ENCODE data around the gene PTGES3.
"Not testable (repeated sequence)": the region's sequence is repeated elsewhere in the genome, so short reads cannot be mapped to it uniquely, and the experiment has no call there.

Gene PTGES3

GRCh38 chr12:56653781-56654180 is 34.3 kb downstream of the PTGES3 start:
- not testable (repeated sequence) for DNase-seq (ENCODE audit: low spot score)

DNA sequence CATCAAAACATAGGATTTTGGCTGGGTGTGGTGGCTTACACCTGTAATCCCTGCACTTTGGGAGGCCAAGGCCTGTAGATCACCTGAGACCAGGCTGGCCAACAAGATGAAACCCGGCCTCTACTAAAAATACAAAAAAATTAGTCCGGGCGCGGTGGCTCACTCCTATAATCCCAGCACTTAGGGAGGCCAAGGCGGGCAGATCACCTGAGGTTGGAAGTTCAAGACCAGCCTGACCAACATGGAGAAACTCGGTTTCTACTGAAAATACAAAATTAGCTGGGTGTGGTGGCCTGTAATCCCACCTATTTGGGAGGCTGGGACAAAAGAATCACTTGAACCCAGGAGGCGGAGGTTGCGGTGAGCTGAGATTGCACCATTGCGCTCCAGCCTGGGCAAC is 40.1 kb downstream of the PTGES3 start:
- DNase-seq (ENCODE audit: low spot score): not testable (repeated sequence)

GRCh38 chr12:56645717-56646446 is 42.2 kb downstream of the PTGES3 start, which contains the start of gene ATP5F1B:
ATP5F1B (minus strand) TSS chr12:56645984; CDS start chr12:56645963, 21 bp downstream.
- DNase-seq (ENCODE audit: low spot score): peak; percentile 99

- DNase-seq (ENCODE audit: low spot score): peak; percentile 13
Observed at GRCh38 chr12:56645201-56645716, 42.8 kb downstream of the PTGES3 start.

- peak; percentile 19 for DNase-seq (ENCODE audit: low spot score)
Observed at GRCh38 chr12:56644654-56645053, 43.4 kb downstream of the PTGES3 start.

GRCh38 chr12:56641219-56641618 is 46.9 kb downstream of the PTGES3 start:
- DNase-seq (ENCODE audit: low spot score): no peak

GRCh38 chr12:56637621-56638020 is 50.5 kb downstream of the PTGES3 start:
- DNase-seq (ENCODE audit: low spot score): no peak

DNA sequence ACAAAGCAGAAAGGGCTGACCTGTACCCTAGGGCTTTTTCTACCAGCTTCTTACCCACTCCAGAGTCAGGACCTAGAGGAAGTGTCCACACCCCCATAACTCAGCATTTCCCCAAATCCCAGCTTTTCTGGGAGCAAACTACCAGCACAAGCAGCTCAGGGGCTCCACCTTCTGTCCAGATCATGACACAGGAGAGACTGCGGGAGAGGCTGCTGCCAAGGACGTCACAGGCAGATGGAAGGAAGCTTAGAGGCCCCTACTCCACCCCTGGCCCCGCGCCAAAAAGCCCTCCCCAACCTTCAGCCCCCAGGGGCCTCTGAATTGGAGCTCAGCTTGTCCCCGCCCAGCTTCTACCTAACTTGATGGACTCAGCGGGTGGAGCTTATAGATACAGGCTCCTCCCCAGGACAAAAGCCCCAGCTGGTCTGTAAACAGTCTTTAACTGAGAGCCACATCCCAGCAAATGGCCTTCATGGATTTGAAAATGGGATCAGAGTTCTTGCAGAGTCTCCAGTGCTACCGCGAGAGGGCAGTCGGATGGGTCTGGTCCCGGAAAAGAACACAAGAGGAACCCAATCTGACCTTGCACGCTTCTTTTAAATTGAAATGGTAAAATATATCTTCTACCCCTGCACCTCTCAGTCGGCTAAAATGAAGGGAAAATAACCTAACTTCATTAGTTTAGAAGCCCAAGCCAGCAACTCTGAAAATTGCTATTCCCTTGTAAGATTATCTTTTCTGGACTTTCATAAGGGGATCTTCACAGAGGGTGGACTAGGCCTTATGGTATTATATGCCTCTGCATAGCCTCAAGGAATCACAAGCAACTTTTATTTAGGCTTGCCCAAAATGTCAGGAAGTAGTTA is 51.2 kb downstream of the PTGES3 start:
- DNase-seq (ENCODE audit: low spot score): peak; percentile 97

DNA sequence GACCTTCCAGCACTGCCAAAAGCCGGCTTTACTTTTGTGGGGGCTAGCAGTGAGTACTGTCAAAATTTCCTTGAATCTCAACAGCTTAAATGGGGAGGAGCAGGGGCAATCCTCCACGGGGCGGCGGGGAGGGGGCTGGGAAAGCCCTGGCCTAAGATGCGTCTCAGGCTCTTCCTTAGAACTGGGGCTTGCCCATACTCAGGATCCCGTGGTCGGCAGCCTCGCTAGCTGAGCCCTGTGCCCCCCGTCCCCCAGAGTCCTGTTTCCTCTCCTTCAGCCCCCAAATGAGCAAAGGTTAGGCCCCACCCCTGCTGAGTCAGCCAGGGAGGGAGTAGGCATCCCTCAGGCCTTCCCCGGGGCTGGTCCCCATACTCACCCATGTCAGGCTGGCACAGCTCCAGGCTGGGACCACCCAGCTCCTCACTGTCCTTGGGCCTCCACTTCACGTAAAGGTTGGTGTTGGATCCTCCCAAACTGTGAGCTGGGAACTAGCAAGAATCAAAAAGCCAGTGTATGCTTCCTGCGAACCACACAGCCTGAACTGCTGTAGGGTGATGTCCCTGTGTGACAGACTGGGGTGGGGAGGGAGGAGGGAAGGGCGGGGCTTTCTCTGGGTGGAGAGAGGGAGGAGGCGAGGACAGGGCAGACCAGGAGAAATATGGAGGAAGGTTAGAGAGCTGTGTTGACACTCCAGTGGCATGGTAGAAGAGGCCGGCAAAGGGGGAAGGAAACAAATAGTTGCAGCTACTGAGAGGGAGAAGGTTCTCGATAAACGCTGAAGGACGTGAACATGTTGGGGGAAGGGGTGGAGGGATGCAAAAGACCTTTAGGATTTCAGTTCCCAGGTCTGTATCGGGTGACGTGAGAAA is 52.0 kb downstream of the PTGES3 start:
- DNase-seq (ENCODE audit: low spot score): peak; percentile 92

DNA sequence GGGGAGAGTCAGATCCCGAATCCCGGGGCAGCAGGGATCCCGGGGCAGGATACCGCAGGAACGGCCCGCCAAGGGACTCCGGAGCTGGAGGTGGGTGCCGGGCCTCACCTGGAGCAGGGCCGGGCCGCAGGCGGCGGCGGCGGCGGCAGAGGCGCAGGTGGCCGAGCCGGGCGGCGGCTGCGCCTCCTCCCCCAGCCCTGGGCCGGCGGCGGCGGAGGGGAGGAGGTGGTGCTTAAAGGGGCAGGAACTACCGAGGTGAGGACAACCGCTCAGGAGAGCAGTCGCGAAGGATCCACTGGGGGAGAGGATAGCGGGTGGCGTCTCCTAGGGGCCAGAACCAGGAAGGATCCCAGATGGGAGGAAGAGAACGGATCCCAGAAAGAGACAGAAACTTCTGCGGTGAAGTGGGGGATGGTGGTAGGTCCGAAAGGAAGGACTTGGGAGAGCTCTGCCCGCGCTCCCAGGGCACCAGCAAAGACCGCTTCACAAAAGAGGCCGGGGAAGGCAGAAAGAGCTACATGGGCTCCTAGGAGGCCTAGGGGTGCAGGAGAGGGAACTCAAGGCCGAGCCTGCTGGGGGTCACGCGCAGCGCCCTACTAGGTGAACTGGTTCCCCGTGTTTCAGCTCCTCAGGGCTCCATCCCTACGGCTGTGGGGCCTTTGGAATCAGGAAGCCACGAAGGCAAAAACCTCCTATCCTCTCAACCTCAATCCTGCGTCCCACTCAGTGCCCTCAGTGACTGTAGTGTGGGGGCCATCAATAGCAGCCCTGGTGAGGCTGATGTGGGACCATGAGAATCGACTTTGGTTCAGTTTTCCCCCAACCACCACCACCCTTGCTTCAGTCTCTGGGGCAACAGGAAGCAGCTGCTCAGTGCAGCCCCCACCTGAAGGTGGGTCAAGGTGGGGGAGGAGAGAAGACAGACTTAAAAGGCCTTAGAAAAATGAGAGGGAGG is 53.0 kb downstream of the PTGES3 start:
- DNase-seq (ENCODE audit: low spot score): peak; percentile 92

GRCh38 chr12:56634242-56634836 is 53.7 kb downstream of the PTGES3 start:
- peak; percentile 31 for DNase-seq (ENCODE audit: low spot score)

DNA sequence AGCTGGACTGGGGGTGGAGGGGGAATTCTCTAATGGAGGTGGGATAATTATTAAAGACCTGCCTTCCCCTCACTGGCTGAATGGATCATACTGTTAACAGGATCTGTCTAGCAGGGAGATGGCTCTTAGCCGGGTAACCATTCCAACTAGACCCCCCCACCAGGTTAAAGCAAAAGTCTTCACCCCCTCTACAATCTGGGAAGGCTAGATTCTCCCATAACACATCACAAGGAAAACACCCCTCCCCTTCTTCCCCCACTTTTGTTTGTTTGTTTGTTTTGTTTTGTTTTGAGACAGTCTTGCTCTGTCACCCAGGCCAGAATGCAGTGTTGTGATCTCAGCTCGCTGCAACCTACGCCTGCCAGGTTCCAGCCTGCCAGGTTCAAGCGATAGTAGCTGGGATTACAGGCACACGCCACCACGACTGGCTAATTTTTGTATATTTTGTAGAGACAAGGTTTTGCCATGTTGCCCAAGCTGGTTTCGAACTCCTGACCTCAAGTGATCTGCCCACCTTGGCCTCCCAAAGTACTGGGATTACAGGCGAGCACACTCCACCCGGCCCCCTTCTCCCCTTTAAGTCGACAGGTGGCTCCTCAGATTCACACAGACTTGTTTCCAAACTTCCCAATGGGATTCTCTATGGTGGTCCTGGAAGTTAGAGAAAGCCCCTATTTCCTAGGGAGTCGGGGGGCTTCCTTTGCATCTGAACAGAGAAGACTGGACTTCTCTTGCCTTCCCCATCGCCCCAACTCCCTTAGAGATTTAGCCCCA is 54.4 kb downstream of the PTGES3 start:
- DNase-seq (ENCODE audit: low spot score): no peak

DNA sequence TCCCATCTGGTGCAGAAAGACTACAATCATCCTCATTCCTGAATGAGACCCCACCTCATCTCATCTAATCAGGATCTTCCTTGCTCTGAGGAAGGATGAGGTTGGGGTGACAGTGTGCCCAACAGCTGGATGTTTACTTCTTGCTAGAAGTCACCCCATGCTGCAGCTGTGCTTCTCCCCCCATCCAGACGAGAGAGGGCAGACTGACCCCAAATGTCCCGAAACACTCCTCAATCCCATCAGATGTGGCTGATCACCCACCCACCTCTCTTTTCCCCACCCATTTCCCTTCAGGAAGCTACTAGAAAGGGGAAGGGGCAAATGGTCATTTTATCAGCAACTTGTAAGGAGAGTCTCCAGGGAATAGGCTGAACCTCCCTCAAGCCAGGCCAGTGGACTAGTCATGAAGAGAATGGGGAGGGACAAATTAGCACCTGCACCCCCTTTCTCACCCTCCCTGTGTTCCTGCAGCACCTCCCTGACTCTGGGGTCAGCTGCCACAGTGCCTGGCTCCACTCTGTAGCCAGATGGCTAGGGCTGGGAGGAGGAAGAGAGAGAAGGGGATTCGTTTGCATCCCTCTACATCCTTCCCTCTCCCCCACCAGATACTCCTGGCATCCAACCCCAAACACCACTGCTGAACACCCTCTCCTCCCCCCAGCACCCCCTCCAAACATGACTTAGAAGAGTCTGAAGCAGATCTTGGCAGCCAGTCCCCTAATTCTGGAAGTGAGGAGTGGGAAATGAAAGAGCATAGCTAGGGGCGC is 55.2 kb downstream of the PTGES3 start:
- DNase-seq (ENCODE audit: low spot score): peak; percentile 15

DNA sequence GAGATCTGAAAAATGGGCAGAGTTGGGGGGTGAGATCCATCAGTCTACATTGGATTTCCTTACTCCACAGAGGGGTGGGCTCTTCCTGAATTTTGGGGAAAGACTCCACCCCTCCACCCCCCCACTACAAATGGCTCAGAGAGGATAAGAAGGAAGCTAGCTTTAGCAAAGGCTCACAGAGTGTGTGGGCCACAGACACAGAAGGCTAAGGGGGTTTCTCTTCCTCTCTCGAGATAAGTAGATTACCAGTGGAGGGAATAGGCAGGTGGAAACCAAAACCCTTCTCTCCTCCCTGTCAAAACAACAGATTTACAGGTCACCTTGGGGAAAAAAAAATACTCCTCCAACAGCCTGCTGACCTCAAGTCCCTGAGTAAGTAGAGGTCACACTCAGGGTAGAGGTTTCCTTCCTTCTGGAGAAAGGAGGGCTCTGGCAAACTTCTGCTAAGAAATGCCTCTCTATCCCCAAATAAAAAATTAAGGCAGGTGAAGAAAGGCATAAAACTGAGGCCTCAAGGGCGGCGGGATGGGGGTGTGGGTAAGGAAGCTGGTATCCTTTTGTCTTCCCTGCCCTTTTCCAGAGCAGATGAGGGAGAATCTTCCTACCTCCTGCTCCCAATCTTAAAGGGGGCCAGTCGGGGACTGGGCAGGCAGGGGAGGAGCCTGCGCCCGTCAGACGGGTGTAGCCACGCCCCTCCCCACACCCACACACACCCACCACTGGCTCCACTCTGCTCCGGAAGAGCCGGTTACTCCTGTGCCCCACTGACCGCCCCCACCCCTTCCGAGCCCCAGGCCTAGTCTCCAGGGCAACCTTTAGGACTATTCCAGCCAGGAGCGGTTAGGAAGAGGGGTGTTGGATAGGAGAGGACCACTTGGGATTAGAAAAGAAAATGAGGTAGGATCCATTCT is 56.0 kb downstream of the PTGES3 start:
- peak; percentile 61 for DNase-seq (ENCODE audit: low spot score)

DNA sequence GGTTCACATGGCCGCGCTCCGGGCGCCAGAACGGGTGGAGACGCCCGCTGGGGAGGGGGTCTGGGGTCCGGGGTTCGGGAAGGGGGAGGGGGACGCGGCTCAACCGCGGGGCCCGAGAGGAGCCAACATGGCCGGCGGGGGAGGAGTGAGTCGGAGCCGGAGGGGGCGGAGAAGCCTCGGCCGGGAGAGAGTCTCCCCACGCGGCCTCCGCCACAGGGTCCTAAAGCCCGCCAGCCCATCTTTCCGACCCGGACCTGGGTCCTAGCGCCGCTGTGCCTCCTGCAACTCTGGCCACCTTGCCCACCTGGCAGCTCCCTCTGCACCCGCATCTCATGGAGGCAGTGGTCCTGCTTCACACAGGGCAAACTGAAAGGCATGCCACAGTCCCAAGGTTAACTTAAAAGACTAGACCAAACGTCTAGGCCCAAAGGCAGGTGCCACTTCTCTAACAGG is 57.9 kb downstream of the PTGES3 start, which contains the start of gene BAZ2A:
BAZ2A (minus strand) TSS at position 147 of the 453 bp plus-strand sequence. CDS start 12,796 bp downstream, outside the sequence.
- peak; percentile 93 for DNase-seq (ENCODE audit: low spot score)

DNA sequence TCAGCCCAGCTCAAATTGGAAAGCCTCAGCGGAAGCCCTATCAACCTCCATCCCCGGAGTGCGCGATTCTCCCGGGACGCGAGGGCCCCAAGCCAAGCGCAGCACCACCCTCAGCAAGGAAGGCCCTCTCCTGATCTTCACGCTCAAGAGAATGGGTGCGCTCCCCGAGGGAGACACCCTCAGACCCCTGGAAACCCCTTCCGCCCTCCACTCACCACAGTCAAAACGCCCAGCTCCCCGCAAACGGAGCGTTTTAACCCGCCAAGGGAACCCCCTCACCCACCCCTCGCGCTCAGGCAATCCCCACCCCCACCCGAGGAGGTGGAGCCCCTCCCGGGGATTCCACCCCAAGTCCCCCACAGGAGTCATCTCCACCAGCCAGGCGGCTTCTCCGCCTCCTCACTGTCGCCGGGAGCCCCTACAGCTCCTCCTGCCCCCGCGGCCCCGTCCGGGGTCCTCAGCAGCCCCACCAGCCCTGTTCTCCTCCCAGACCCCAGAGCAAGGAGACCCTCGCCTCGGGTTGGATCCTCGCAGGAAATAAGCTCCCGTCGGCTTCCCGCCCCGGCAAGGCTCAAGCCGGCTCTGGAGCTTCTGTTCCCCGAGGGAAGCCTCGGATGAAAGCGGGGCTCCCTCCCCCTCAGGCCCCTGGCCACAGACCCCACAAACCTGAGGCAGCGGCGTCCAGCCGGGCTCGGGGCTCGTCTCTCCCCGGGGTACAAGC is 58.5 kb downstream of the PTGES3 start:
- DNase-seq (ENCODE audit: low spot score): peak; percentile 50

Measured in hepatic stellate cell (primary cell).